ENCODE results near the gene EXTL2. TPM values are rescaled to one million over a fixed set of nuclear protein-coding genes. Genes with fewer than 3 reads are reported as not detected.

Gene EXTL2
- total RNA-seq (3.9 and 4.6 TPM in 2 replicates), polyA plus RNA-seq (1.3 and 1.7 TPM in 2 replicates), polyA minus RNA-seq (0.86 and 1.0 TPM in 2 replicates)
- total RNA-seq (2013) = 2.9 TPM

- Mint-ChIP-seq H3K4me1 (peaks cover 32% of the 10 kb centered on the region), H3K9me3 (ENCODE audit: insufficient read depth) (peaks cover 4% of the 10 kb centered on the region), H3K4me3 (peak within 1 kb of the TSS; percentile 94), H3K27me3 (no peaks in the 10 kb centered on the region), H3K27ac (peak within 1 kb of the TSS; percentile 94)
- Histone ChIP-seq H3K36me3 (replicated peaks in 1 of 2; ENCODE audit: control extremely low read depth in 1 of 2, control insufficient read depth in 1 of 2, extremely low read depth in 1 of 2, insufficient read depth in 2 of 2, low read length in 1 of 2) (peaks cover 0 to 15% of the 10 kb centered on the region in 2 experiments), H3K4me1 (ENCODE audit: control insufficient read depth in 2 of 2, insufficient read depth in 2 of 2, low read length in 2 of 2) (peaks cover 10 to 11% of the 10 kb centered on the region in 2 donors), H3K9ac (ENCODE audit: low read length) (peak within 1 kb of the TSS; percentile 97), H2AFZ (ENCODE audit: insufficient read depth, low read depth, low read length, poor library complexity, severe bottlenecking) (peak within 1 kb of the TSS; percentile 97), H3K4me3 (ENCODE audit: control extremely low read depth in 1 of 5, extremely low read depth in 1 of 5, insufficient read depth in 1 of 5, low read depth in 2 of 5, low read length in 4 of 5) (peak within 1 kb of the TSS; percentile 75 to 99 (median 98)), H4K20me1 (ENCODE audit: control insufficient read depth, insufficient read depth, low read length, poor library complexity, severe bottlenecking) (no peaks in the 10 kb centered on the region), H3K27ac (ENCODE audit: low read length in 2 of 2) (peak within 1 kb of the TSS; percentile 85 to 97), H3K27me3 (replicated peaks in 1 of 4; ENCODE audit: control extremely low read depth in 1 of 4, control insufficient read depth in 3 of 4, insufficient read depth in 4 of 4, low read length in 3 of 4) (no peaks in the 10 kb centered on the region), H3K4me2 (replicated peaks; ENCODE audit: low read depth, low read length, poor library complexity, severe bottlenecking) (peak within 1 kb of the TSS; percentile 81), H3K79me2 (ENCODE audit: control insufficient read depth, insufficient read depth, low read length) (peaks cover 17% of the 10 kb centered on the region), H3K9me3 (ENCODE audit: control extremely low read depth in 1 of 3, control insufficient read depth in 2 of 3, insufficient read depth in 1 of 3, low read length in 2 of 3) (peaks cover 0 to 7% (median 4%) of the 10 kb centered on the region in 3 donors)
- peak; percentile 16 for ATAC-seq (ENCODE audit: low read depth)
- intact Hi-C loops (cut with micrococcal nuclease) = loop anchor here (1.0 to 10.0 kb wide), 5 partner anchors 343 to 1046 kb away; partner anchors contain the start of genes RTCA, SASS6 and TRMT13
- WGBS (ENCODE audit: insufficient coverage) = 0% methylated on average over 46 of the region's 47 CpGs
- ChIA-PET POLR2A (interaction anchor here (0.5 to 0.6 kb wide), 2 partner anchors 100 to 414 kb away, joined by 5 read pairs; no protein-coding TSS in a partner anchor), CTCF (interaction anchor here (0.6 to 2.3 kb wide), 6 partner anchors 9 to 463 kb away, joined by 3 to 7 read pairs (median 4); no protein-coding TSS in a partner anchor)
- TF ChIP-seq CTCF (IDR thresholded peaks at IDR 0.05) = no peak
- TF ChIP-seq EZH2 (IDR thresholded peaks at IDR 0.05; ENCODE audit: borderline replicate concordance, insufficient read depth, low read depth, low read length, poor library complexity, severe bottlenecking) = no peak
- peak; percentile 71 for DNase-seq
These were observed at the start of gene EXTL2 for GRCh38 chr1:100894603-100895539. EXTL2 (minus strand) TSS chr1:100894842; CDS start chr1:100888757, 6,085 bp downstream.

Measured in B cell (primary cell).